Fibroblast of mammary gland (primary cell): Measurements from ENCODE around the gene CISD2.
"Not testable (repeated sequence)": the region's sequence is repeated elsewhere in the genome, so short reads cannot be mapped to it uniquely, and the experiment has no call there.

Experiments
- DNase-seq: peaks from one replicate; pipeline ENCODE4 v3.0.0-alpha.2; 2010; ENCODE audit warnings: low read depth
- H3K4me3 ChIP-seq: 2 replicates; pipeline ENCODE4 v1.5.1; 2011; ENCODE audit warnings: low read depth, mild to moderate bottlenecking, low read length, moderate library complexity; ENCODE audit not compliant: control insufficient read depth
- CTCF ChIP-seq: conservative IDR thresholded peaks from 2 replicates; pipeline ENCODE4 v1.5.1; 2011; ENCODE audit warnings: low read depth, low read length, inconsistent platforms; ENCODE audit not compliant: control insufficient read depth, insufficient read depth

Gene CISD2

GRCh38 chr4:102849579-102850104 is 19.1 kb upstream of the CISD2 start:
- DNase-seq: no peak
- no peak for TF ChIP-seq CTCF
- H3K4me3 ChIP-seq: no peak overlapping the region

- no peak for DNase-seq
- TF ChIP-seq CTCF: no peak
- H3K4me3 ChIP-seq: no peak overlapping the region
Observed at GRCh38 chr4:102850370-102850769, 18.4 kb upstream of the CISD2 start.

- H3K4me3 ChIP-seq: no peak overlapping the region
- DNase-seq: no peak
- no peak for TF ChIP-seq CTCF
Observed at GRCh38 chr4:102858828-102859464, 9.8 kb upstream of the CISD2 start.

- H3K4me3 ChIP-seq: no peak overlapping the region
- DNase-seq: no peak
- TF ChIP-seq CTCF: no peak
Observed at GRCh38 chr4:102860611-102861324, 8.0 kb upstream of the CISD2 start.

- no peak for TF ChIP-seq CTCF
- DNase-seq: no peak
- H3K4me3 ChIP-seq: no peak overlapping the region
Observed at GRCh38 chr4:102862016-102862415, 6.8 kb upstream of the CISD2 start.

- H3K4me3 ChIP-seq: no peak overlapping the region
- no peak for DNase-seq
- TF ChIP-seq CTCF: no peak
Observed at GRCh38 chr4:102862747-102863146, 6.0 kb upstream of the CISD2 start.

- not testable (repeated sequence) for DNase-seq, H3K4me3 ChIP-seq
Observed at GRCh38 chr4:102865327-102865726, 3.5 kb upstream of the CISD2 start.
